Posterior cingulate gyrus (tissue), 11 donors: ENCODE measurements around the gene ACVR1B.

Experiments used
- DNase-seq, 10 donors: peaks; one replicate each; pipeline versions ENCODE4 v3.0.0 to v3.0.0-alpha.2; 2020 to 2021; ENCODE audit warnings: mixed read lengths in 3 of 10
- intact Hi-C: fragments of 100-400 bp; cut with DNase I; formaldehyde crosslinking; loops from one replicate; pipeline ENCODE4 v1.15.1; 2023

Gene ACVR1B

DNA sequence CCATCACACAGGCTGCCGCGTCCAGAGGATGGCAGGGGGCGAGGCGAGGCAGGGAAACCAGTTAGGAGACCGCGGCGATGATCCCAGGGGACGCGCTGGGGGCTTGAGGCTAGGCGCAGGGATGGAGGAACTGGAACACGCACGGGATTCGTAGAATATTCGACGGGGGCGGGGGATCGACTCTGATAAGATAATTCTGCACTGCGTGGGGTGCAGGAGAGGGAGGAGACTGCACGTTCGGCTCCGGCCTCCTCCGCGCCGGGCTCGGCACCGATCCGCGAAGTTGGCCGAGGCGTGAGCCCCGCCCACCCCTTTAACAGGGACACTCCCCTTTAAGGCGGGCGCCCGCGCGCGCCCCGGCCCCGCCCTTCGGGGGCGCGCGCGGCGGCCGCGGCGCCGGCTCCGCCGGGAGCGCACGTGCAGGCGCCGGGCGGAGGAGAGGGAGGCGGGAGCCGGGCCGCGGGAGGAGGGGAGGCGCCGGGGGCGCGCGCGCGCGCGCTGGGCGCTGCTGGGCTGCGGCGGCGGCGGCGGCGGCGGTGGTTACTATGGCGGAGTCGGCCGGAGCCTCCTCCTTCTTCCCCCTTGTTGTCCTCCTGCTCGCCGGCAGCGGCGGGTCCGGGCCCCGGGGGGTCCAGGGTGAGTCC, at the start of gene ACVR1B:
ACVR1B (plus strand) TSS at position 501 of the 644 bp plus-strand sequence; CDS start at position 546, 45 bp downstream.
- intact Hi-C loops, result no loop called here
- DNase-seq, result peak; percentile 75 to 98 (median 88)

DNA sequence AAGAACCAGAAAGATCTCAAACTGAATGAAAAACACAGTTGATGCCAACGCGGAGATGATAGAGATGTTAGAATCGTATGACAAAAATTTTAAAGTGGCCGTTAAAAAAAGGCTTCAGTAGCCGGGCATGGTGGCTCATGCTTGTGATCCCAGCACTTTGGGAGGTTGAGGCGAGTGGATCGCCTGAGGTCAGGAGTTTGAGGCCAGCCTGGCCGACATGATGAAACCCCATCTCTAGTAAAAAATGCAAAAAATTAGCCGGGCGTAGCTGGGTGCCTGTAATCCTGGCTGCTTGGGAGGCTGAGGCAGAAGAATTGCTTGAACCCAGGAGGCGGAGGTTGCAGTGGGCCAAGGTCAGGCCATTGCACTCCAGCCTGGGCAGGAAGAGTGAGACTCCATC, 49.6 kb upstream of the ACVR1B start:
- intact Hi-C loops, result no loop called here
- peak in 1 of 10 donors; percentile 14 for DNase-seq

DNA sequence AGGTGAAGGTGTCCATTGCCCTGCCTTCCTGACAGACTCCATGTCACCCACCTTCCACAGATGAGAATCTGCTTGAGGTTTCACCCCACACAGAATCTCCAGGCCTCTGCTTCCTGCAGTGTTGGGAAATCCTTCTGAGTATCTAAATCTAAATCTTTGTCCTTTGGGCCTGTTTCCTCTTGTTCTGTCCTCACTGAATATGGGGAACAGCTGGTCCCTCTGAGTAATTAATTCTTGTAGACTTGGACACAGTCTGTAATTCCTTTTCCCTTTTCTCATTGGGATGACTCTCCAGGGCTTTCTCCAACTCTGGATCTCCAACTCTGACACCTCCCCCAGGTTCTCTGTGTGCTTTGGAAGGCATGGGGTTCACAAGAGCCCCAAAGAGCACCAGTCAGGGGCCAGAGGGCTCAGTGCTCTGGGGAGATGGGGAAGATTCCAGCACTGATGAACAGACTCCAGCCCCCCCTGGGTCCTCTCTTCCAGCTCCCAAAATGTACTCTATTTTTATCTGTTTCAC, 46.5 kb upstream of the ACVR1B start:
- peak in 1 of 10 donors; percentile 15 for DNase-seq
- intact Hi-C loops, result no loop called here

GRCh38 chr12:51905471-51906429, 45.7 kb upstream of the ACVR1B start:
- DNase-seq, result peak in 2 of 10 donors; percentile 21 to 60
- intact Hi-C loops, result no loop called here

GRCh38 chr12:51906430-51907082, 44.9 kb upstream of the ACVR1B start:
- DNase-seq, result peak in 2 of 10 donors; percentile 41 to 75

DNA sequence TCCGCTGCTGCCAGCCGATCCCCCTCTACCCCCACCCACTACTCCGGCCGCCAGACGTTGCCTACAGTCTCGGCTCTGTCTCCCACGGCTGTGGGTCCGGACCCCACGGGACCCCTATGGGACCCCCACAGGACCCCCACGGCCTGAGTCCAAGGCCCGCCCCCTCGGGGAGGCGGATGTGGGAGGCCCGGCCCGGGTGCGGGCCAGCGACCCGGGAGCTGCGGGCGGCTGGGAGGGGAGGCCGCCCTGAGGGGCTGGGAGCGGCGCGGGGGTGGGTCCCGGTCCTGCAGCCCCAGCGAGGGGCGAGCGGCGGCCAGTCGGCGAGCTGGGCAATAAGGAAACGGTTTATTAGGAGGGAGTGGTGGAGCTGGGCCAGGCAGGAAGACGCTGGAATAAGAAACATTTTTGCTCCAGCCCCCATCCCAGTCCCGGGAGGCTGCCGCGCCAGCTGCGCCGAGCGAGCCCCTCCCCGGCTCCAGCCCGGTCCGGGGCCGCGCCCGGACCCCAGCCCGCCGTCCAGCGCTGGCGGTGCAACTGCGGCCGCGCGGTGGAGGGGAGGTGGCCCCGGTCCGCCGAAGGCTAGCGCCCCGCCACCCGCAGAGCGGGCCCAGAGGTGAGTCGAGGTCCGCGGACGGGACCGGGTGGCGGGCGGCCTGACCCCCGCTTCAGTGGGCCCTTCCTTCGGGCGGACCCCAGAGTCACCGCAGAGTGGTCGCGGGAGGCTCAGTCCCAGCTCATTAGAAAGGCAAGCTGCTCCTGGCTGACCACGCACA, 44.2 kb upstream of the ACVR1B start, which contains the start of gene ACVRL1:
ACVRL1 (plus strand) TSS at position 422 of the 773 bp plus-strand sequence. CDS start 4,971 bp downstream, outside the sequence.
- peak in 2 of 10 donors; percentile 61 to 68 for DNase-seq
- intact Hi-C loops, result no loop called here

More at GRCh38 chr12:51906430-51907082, 44.9 kb upstream of the ACVR1B start:
- intact Hi-C loops, result no loop called here

DNA sequence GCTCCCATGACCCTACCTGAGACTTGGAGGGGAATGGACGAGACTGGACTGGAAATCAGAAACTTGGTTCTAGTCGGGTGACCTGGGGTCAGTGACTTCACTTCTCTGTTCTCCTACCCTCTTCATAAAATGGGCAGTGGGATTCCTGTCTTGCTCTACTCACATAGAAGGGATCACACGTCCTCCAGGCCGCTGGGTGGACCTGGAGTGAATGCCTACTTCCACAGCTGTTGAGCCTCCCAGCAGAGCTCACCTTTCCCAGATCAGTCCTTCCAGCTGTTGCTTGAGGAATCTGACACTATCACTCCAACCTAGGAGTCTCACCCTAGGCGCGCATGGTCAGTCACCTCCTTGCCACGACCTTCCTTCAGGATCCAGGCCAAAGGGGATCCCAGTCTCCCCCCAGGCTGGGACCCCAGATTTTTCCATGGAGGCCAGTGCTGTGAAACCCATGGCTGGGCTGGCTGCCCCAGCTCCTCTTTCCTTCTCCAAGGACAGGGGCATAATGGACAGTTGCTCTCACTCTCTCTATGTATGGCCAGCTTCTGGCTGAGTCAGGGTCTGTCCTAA, 43.6 kb upstream of the ACVR1B start:
- peak in 2 of 10 donors; percentile 21 to 33 for DNase-seq
- intact Hi-C loops, result no loop called here

- intact Hi-C loops, result no loop called here
- DNase-seq, result no peak
These were observed 42.5 kb upstream of the ACVR1B start for GRCh38 chr12:51908876-51909592.

DNA sequence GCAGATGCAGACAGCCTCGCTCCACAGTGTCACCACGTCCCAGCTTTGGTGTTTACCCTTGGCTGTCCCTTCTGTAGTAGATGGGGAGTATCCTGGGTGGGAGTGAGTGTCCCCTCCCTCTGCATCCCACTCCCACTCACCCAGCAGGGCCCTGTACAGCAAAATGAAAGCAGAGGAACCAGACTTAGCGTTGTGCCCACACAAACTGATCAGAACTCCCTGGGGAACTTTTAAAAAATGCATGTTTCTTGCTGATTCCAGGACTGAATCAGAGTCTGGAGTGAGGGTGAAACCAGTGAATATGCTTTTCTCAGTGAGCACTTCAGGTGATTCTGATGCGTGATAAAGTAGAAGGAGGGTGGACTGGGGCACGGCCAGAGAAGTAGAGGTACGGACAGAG, 41.3 kb upstream of the ACVR1B start:
- intact Hi-C loops, result no loop called here
- DNase-seq, result peak in 2 of 10 donors; percentile 18 to 38

DNA sequence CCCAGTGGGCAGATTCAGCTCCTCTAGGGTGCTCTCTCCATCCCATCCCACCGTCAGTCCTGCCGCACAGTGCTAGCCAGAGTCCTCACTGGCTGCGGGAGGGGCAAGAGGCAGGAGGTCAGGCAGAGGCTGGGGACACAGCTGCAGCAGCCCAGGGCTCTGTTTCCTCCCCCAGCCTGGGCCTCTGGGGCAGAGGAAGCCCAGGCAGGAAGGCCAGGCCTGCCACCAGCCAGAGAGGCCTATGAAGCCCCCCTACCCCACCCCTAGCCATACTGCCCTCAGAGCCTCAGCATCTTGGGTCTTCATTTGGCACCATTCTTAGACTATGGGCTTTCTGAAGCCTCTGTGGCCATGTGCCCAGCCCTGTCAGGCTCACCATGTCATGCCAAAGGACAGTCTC, 40.8 kb upstream of the ACVR1B start:
- peak in 2 of 10 donors; percentile 52 to 57 for DNase-seq
- intact Hi-C loops, result no loop called here

DNA sequence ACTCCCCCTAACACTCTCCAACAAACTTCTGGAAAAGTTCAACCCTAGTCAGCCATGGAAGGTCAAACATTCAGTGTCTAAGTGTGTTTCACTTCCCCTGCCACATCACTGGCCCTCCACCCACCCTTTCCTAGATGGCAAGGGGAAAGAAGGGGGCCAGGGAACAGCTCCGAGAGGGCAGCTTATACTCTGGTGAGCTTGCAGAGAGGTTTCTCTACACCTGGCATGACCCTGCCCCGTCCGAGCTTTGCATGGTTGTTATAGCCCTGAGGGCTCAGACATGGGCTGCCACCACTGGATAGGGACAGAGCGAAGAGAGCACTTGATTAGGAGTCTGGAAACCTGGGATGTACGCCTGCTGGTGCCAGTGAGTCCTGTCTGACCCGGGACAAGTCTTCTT, 40.2 kb upstream of the ACVR1B start:
- intact Hi-C loops, result no loop called here
- peak in 2 of 10 donors; percentile 29 to 68 for DNase-seq

DNA sequence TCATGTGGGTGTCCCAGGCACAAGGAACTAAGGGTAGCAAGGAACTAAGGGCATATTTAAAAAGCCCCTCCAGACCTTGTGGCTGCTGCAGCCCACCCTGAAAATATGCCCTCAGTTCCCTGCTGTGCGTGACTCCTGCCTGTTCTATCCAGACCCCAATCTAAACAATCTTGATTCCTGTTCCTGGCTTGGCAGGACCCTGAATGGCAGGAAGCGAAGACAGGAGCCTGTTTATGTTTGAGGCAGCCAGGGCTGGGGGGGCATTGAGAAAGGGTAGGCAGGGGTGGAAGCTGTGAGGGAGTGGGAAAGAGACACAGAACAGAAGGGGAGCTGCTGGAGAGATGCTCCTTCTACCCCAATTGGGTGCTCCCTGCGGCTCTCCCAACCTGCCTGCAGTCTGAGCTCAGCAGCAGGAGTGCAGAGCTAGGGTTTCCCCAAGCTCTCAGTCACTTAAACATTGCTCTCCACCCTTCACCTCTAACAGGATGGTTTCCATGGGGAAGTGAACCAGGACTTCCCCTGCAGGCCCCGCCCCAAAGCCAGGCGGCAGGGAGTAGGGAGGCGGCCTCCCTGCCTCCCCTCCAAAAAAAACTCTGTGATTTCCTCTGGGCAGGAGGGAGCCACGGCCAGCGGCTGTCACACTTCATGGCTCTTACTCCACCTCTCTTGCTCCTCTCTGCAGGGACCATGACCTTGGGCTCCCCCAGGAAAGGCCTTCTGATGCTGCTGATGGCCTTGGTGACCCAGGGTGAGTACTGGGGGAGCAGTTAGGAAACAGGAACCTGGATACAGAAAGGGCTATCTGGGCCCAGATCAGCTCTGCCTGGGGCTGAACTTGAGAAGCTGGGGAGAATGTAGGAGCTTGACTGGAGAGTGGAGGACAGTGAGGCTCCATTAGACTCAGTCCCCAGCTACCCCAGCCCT, 39.4 kb upstream of the ACVR1B start:
- DNase-seq, result peak in 2 of 10 donors; percentile 69 to 72
- intact Hi-C loops, result no loop called here

GRCh38 chr12:51913071-51914033, 38.1 kb upstream of the ACVR1B start:
- peak in 2 of 10 donors; percentile 60 to 79 for DNase-seq
- intact Hi-C loops, result no loop called here

- intact Hi-C loops, result no loop called here
These were observed 37.2 kb upstream of the ACVR1B start for GRCh38 chr12:51914034-51914923.

DNA sequence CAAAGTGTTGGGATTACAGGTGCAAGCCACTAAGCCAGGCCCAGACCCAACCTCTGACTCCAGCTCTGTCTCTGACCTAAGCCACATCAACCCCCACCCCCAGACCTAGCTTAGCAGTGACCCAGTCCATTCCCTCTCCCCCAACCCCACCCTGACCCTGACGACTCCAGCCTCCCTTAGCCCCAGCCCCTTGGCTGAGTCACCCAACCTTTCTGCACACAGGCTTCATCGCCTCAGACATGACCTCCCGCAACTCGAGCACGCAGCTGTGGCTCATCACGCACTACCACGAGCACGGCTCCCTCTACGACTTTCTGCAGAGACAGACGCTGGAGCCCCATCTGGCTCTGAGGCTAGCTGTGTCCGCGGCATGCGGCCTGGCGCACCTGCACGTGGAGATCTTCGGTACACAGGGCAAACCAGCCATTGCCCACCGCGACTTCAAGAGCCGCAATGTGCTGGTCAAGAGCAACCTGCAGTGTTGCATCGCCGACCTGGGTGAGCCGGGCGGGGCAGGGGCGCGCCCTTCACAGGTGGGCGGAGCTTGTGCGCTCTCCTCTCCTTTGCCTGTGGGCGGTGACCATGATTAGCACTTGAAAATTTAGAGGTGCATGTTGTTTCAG, 36.4 kb upstream of the ACVR1B start:
- intact Hi-C loops, result no loop called here
- peak in 1 of 10 donors; percentile 66 for DNase-seq

More at GRCh38 chr12:51914034-51914923, 37.2 kb upstream of the ACVR1B start:
- DNase-seq, result peak in 1 of 10 donors; percentile 66
